A204.1 (cell line): ENCODE results near the gene CNOT4.
A peak's percentile ranks its signal among the peaks of the same experiment; 100 is the strongest.

Source experiments
- FAIRE-seq: peaks from 2 replicates; lab custom pipeline; 2012; peaks lifted over from hg19 to GRCh38; lab: Jason Lieb, UNC

Gene CNOT4

DNA sequence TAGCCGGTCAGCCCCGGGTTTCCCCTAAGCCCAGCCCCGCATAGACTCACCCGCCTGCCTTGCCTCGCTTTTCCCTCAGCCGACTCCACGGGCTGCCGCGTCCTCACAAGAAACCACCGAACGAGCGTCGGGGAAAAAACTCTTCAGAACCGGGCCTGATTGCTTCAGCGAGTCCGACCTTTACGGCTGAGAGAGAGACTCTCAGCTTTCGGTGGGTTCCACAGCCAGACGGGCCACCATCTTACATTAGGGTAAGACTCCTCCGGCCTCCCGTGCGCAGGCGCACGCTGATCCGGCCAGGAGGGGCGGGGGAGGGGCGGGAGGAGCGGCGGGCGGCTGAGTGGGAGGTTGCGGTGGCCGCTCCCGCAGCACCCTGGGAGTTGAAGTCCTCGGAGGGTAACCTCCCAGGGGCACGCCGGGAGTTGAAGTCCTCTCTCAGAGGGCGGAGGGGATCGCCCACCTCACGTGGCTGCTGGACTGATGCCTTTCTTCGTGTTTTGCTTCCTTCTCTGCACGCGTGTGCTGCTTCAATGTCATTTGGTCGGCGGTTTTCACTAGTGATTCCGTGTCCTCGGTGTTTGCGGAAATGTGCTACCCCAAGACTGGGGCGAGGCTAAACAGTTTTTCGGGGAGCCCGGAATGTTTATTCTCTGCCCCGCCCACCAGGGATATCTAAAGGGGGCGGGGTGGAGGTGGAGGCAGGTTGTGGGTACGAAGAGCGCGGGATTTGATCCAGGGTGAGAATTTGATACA is at the start of gene CNOT4:
Gene CNOT4, minus strand, starts transcription at position 264 of the 753 bp plus-strand sequence. CDS start 71,771 bp downstream, outside the sequence.
- FAIRE-seq: no peak

DNA sequence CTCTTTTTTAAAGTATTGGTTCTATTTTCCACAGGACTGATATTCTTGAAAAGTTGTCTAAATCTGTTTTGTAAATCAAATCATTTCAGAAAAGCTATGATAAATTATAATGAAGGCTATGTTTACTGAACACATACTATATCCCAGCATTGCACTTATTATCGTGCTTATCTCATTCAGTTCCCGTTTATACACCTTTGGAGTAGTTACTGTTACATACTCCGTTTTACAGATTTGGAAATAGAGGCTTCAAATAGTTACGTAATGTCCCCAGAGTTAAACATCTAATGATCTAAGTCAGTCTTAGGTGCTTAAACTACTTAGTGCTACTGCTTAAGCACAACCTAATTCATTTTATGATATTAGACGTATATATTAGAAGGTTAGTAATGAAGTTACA is 49.0 kb upstream of the CNOT4 start:
- no peak for FAIRE-seq

- FAIRE-seq: peak; percentile 91
Measured at GRCh38 chr7:135558337-135558767, 48.5 kb upstream of the CNOT4 start.

GRCh38 chr7:135557455-135558336 is 47.8 kb upstream of the CNOT4 start, which contains the start of gene NUP205:
NUP205 (plus strand) TSS chr7:135557917; CDS start chr7:135557945, 28 bp downstream.
- FAIRE-seq: peak; percentile 94

DNA sequence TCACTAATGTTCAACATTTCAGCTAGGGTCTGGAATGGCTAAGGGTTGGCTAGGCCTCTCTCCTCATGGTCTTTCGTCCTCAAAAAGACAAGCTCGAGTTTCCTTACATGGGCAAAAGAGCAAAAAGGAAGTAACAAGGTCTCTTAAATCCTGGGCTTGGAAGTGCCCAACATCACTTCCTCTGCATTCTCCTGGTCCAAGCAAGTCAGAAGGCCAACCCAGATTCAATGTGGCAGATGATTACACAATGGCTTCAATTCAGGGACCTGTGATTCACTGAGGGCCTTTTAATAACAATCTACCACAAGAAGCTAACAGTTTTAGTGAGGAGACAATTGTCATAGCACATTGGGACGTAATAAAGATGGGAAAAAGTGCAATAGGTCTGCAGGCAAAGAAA is 43.4 kb upstream of the CNOT4 start:
- no peak for FAIRE-seq

DNA sequence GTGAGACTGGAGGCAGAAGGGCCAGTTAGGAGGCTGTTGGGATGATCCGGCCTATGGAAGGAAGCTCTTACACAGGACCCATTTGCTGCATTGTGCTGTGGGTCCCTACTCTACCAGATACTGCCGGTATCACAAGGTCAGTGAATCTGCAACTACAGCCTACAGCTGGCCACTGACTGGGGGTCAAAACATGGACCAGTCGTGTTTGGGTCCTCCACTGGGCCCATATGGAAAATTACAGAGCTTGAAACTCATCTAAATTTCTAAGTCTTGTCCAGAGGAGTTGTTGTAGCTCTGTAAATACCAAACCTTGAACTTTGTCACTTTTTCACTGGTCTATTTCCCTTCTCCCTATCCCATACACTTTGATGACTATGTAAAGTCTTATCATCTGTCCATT is 42.2 kb upstream of the CNOT4 start:
- FAIRE-seq: no peak

GRCh38 chr7:135550196-135550595 is 40.3 kb upstream of the CNOT4 start:
- FAIRE-seq: no peak

GRCh38 chr7:135541029-135541428 is 31.1 kb upstream of the CNOT4 start:
- FAIRE-seq: no peak

DNA sequence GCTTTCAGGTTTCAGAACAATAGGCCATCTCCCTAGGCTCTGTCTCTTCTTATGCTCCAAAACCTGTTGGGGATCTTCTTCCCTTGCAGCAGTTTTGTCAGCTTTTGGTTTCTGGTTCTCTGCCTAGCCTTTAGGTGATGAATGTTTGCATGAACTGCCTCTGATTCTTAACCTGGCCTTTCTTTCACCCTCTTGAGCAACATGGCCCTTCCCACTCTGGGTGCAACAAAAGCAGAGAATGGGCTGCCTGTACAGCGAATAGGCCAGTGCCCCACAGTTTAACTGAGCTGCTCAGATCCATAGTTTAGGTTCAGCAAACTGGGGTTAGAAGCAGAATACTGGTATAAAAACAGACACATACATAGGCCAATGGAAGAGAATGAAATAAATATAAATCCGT is 29.7 kb upstream of the CNOT4 start:
- no peak for FAIRE-seq

- FAIRE-seq: no peak
Measured at GRCh38 chr7:135538376-135538775, 28.5 kb upstream of the CNOT4 start.

DNA sequence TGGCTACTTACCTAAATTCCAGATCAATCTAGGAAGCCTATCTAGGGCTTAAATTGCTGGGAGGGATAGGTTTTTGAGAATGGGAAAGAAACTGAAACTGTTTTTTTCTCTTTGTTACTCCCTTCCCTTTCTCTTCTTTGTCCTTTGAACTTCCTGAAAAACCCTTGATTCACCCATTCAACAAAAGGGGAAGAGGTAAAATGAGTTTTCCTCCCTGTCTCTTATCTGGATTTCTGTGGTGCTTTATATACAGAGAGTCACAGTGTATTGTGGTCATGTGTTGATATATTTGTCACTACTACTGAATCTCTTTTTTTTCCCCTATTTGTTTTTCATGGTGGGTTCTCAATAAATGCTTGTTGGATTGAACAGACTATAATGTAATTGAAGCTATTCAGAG is 28.0 kb upstream of the CNOT4 start:
- no peak for FAIRE-seq

GRCh38 chr7:135537453-135537852 is 27.6 kb upstream of the CNOT4 start:
- FAIRE-seq: no peak

GRCh38 chr7:135536150-135536549 is 26.2 kb upstream of the CNOT4 start:
- no peak for FAIRE-seq

DNA sequence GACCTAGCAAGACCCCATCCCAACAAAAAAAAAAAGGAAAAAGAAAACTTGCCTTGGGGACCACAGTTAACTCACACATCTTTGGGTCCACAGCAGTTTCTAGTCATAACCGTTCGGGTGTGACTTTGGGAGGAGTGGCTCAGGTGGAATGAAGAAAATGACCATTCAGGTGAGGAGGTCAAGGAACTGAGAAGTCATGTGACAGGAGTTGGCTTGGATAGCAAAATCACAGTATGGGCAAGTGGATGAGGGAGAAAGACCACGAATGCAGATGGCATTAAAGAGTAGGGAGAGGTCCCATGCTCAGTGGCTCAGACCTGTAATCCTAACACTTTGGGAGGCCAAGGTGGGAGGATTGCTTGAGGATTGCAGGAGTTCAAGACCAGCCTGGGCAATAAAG is 17.1 kb upstream of the CNOT4 start:
- no peak for FAIRE-seq

GRCh38 chr7:135525426-135525825 is 15.5 kb upstream of the CNOT4 start:
- no peak for FAIRE-seq

GRCh38 chr7:135523146-135523545 is 13.2 kb upstream of the CNOT4 start:
- FAIRE-seq: peak; percentile 32

- FAIRE-seq: no peak
Measured at GRCh38 chr7:135522509-135522908, 12.6 kb upstream of the CNOT4 start.

DNA sequence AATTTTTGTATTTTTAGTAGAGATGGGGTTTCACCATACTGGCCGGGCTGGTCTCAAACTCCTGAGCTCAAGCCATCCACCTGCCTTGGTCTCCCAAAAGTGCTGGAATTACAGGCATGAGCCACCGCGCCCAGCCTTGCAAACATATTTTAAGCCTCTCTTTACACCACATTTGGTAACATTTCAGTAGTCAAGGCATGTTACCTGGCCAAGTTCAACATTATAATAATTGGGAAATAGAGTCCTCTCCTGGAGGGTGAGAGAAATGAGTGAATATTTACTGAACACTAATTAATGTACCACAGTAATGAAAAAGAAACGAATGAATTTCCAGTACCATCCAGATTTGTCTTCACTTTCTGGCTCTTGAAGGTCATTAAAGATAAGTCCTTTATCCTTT is 10.0 kb upstream of the CNOT4 start:
- FAIRE-seq: no peak

DNA sequence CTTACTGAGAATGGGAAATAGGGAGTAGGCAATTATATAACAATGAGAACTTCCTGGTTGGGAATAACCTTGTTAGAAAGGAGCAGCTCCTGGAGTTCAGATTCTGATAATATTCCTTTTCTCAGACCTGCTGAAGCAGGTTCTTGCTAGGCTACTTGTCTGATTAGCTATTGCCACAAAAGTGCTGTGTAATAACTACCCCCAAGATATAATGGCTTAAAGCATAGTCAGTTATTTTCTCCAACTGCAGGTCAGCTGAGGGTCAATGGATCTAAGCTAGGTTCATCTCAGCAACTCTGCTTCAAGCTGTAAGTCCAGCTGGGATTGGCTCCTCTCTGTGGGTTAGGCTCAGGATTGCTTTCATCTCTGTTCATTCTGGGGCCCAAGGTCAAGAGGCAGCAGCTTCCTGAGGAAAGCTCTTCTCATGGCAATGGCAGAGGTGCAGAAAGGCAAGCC is 9.4 kb upstream of the CNOT4 start:
- no peak for FAIRE-seq

- peak; percentile 49 for FAIRE-seq
Measured at GRCh38 chr7:135518748-135519147, 8.8 kb upstream of the CNOT4 start.

GRCh38 chr7:135517060-135517459 is 7.2 kb upstream of the CNOT4 start:
- FAIRE-seq: no peak

GRCh38 chr7:135514856-135515255 is 5.0 kb upstream of the CNOT4 start:
- no peak for FAIRE-seq
